G401 (cell line): ENCODE measurements around the gene CRTAP. TPM values are rescaled to one million over a fixed set of nuclear protein-coding genes. Genes with fewer than 3 reads are reported as not detected.
"Not testable (repeated sequence)": the region's sequence is repeated elsewhere in the genome, so short reads cannot be mapped to it uniquely, and the experiment has no call there.

ENCODE experiments used
- DNase-seq: peaks from one replicate; pipeline ENCODE4 v3.0.0-alpha.2; 2015; ENCODE audit warnings: low spot score
- in situ Hi-C: cut with HindIII; loops from 2 replicates; pipeline ENCODE4 v1.10.0; 2016; ENCODE audit warnings: low sequenced_read_pairs, mixed read lengths
- total RNA-seq: library from RNA; depleted of rRNA; stranded (reverse); fragments of >200 nt; shearing (Covaris generic); gene quantifications from 2 replicates; pipeline ENCODE4 v1.2.3, GENCODE V29; 2014

Gene CRTAP
- total RNA-seq, 1 experiment from 2014 or later = 280 TPM

DNA sequence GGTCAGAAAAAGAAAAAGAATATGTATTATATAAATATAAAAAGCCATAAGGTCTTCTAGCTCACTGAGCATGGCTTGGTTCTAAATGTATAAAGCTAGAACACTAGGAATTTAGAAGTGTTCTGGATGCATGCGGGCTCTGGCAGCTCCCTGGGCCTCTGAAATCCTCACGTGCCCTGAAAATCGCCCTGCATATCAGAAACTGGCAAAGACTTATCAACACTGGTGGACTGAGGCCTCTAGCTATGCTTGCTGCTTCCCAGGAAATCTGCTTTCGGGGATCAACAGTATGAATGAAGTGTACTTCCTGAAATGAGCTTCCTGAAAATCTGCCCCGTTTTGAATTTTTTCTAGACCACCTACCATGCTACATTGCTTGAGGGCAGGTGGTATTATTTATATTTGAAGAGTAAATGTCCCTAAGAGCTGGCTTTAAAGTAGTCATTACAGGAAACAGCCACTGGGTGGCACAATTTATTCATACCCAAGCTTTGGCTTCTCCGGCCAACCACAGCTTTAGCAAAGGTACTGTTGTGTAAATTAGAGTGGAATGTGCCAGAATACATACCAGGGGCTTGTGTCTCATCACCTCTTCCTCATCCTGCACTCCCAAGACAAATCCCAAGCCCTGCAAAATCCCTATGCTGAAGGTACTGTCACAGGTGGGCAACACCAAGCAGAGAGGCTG is 17.7 kb downstream of the CRTAP start:
- in situ Hi-C loops = no loop called here
- peak; percentile 85 for DNase-seq

DNA sequence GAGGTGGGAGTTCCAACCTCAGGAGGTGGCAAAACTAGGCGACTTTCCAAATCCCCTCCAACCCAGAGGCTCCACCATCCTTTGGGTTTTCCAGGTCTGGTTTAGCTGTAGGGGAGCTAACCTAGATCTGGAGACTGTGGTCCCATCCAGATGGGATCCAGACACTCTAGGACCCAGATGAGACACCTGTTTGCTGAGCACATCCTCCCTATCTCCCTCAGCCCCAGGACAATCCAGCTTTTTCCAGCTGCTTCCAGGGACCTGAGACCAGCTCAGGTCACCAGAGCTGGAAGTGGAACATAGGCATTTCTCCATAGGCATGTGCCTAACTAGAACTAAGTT is 18.2 kb downstream of the CRTAP start:
- in situ Hi-C loops = no loop called here
- no peak for DNase-seq

DNA sequence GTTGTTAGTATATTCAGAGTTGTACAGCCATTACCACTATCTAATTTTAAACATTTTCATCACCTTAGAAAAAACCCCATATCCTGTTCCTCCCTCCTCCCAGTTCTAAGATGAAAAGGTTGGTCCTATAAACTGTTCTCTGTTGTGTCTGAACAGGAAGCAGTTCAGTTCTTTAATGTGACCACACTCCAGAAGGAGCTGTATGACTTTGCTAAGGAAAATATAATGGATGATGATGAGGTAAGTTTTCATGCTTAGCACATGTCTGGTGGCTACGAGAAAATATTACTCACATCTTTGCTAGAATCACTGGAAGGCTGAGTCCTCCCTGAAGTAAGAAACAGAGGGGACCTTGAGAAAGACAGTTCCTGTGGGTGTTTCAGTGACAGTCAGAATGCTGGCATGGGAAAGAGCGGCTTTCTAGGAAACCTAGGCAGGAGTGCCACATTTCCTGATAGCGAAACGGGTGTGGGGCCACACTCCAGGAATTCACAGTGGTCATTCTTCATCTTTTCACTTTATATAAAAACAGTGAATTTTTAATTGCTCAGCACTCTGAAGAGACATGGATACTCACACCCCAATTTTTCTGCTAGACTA is 20.3 kb downstream of the CRTAP start:
- no peak for DNase-seq
- in situ Hi-C loops = no loop called here

DNA sequence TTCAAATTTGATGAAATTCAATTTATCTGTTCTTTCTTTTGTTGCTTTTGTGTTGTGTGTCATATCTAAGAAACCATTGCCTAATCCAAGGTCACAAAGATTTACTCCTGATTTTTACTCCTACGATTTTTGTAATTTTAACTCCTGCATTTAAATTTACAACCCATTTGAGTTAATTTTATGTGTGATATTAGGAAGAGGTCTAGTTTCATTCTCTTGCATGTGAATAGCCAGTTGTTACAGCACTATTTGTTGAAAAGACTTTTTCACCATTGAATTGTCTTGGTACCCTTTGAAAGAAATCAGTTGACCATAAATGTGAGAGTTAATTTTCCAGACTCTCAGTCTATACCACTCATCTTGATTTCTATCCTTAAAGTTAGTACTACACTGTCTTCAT is 23.9 kb downstream of the CRTAP start:
- DNase-seq = no peak
- in situ Hi-C loops = no loop called here

DNA sequence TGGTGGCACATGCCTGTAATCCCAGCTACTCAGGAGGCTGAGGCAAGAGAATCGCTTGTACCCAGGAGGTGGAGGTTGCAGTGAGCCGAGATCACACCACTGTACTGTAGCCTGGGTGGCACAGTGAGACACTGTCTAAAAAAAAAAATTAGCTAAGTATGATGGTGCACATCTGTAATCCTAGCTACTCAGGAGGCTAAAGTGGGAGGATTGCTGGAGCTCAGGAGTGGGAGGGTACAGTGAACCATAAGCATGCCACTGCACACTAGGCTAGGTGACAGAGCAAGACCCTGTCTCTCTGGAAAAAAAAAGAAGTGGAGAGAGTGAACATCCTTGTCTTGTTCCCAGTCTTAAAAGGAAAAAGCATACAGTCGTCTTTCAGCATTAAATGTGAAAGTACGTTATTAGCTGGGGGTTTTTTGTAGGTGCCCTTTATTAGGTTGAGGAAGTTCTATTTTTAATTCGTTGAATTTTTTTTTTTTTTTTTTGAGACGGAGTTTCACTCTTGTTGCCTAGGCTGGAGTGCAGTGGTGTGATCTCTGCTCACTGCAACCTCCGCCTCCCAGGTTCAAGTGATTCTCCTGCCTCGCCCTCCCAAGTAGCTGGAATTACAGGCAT is 25.3 kb downstream of the CRTAP start:
- DNase-seq, in situ Hi-C loops: not testable (repeated sequence)

DNA sequence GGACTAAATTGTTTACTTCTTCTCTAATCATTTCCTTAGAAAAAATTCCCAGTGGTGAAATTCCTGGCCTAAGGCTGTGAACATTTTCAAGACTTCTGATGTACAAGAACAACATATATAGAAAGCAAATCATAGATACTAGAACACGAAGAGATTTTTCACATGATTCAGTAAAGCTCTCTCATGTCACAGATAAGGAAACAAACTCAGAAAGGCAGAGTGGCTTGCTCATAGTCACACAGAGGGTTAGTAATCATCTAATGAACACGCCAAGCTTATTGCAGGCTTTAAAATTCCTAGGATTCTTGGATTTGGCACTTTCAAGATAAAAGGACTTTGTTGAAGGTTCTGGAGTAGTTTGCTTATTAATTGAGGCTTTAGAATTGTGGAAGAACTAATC is 26.2 kb downstream of the CRTAP start:
- no peak for DNase-seq
- in situ Hi-C loops = no loop called here

DNA sequence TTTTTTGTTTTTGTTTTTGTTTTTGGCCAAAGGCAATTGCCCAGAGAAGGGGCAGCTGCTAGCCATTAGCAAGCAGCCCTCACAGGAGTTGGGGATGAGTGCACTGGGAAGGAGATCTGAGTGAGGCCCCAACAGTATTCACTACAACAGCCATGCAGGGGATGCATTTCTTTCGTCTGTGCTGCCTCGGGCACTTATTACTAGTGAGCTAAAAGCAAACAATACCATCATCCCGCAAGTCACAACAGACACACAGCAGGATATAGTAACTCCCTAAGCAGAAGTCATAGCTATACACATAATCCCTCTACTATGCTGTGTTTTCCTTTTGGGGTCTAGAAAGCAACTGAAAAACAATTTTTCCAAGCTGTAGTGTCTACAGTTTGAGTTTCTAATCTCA is 27.2 kb downstream of the CRTAP start:
- no peak for DNase-seq
- in situ Hi-C loops = no loop called here

DNA sequence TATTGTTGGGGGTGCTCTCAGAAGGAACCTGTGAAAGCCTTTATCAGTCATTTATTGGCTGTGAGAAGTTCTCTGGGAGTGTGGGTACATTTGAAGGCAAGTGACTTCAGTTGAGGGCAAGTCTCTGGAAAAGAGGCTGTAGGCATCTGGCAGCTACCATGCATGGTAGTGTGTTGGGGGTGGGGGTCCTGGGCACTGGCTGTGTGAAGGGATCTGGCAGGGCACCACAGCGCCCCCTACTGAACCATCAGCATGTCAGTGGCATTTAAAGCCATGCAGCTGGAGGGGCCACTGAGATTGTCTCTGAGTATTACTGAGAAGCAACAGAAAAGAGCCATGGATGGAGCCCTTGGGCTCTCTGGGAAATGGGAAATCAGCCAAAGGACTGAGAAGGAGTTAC is 30.6 kb downstream of the CRTAP start:
- no peak for DNase-seq
- in situ Hi-C loops = no loop called here

DNA sequence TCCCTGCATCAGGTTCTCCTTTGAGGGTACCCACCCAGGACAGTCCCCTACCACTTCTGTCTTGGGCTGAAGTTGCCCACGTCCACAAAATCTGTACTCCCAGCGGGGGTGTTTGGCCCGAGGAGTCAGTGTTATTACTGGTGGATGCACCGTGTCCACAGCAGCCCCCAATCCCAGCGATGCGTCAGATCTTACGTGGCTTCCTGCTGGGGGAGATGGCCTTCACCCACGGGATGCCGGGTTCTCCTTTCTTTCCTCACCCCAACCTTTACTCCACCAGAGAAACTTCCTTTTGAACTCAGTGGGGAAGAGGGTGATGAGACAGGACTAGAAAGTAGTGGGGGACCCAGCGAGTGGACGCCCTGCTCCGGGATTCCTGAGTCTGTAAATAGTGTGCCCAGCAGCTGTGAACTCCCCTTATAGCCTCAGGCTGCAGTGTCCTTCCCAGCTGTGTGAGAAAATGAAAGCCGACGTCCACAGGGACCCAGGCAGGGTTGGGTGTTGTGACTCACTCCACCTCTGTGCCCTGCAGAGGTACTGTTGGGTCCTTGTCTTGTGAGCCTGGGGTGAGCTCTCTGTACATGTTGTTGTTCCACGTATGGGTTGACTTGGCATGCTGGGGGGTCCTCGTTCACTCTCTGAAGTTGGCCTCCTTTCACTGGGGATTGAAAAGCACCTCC is 31.5 kb downstream of the CRTAP start:
- in situ Hi-C loops = no loop called here
- no peak for DNase-seq

DNA sequence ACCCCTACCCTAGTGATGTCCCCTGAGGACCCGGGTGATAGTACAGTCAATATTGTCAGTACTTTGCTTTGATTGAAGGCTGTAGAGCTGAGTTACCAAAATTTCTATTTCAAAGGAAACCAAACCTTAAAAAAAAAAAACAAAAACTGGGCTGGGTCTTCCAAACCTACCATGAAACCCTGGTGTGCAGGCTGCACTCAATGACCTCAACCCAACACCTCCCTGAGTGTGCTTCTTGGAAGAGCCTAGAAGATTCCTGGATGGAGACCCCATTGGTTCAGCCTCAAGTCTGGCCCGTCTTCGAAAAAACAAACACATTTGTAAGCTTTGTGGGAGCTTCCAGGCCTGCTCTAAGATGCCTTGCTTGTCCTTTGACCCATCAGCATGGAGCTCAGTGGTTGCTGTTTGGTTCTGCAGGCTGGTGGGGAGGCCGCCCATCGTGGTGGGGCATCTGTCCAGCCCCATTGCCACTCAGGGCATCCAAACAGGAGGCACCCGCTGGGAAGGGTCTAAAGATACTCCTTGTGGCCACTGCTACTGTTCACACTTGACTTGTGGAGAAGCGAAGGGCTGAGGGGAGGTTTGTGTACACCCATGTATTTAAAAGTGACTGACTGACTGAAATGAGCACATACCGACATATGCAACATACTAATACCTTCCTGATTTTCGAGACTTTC is 32.2 kb downstream of the CRTAP start:
- no peak for DNase-seq
- in situ Hi-C loops = no loop called here

DNA sequence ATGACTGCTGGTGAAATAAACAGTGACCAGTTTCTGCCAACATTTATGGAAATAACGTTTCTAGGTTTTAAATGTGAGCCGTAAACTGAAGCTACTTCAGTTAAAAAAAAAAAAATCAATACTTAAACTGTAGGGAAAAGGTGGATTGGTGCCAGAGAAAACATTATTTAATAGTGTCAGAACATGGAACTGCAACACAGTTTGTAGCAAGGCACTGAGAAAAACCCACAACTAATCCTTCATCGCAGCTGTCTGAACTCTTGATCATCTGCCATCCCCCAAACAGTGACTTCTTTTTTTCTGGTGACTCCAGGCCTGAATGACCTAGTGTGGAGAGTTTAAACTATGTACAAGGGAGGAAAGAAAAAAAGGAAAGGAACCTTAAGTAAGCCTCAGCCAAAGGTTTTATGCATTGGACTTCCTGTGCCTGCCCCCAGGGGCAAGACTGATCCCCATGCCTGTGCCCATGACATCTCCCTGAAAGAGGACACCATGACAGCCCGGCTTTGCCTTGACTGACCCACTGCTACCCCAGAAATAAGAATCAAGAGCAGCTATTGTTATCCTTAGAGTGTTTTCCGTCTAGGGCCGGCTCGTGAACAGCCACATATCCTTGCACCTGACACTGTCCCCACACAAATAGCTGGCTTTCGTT is 33.1 kb downstream of the CRTAP start:
- in situ Hi-C loops = no loop called here
- DNase-seq = peak; percentile 8

DNA sequence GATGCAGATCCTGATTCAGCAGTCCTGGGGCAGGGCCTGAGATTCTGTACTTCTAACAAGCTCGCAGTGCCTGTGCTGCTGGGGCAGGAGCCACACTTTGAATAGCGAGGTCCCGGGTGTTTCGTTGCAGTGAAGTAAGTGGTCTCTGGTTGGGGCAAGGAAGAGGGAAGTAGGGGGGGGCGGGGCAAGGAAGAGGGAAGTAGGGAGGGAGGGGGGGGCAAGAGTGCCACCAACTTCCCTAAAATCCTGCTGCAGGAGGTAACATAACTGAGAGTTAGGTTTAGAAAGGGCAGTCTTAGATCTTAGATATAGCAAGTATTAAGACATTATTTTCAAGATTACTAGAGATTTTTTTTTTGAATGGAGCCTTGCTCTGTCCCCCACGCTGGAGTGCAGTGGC is 35.5 kb downstream of the CRTAP start:
- in situ Hi-C loops = no loop called here
- DNase-seq = no peak

DNA sequence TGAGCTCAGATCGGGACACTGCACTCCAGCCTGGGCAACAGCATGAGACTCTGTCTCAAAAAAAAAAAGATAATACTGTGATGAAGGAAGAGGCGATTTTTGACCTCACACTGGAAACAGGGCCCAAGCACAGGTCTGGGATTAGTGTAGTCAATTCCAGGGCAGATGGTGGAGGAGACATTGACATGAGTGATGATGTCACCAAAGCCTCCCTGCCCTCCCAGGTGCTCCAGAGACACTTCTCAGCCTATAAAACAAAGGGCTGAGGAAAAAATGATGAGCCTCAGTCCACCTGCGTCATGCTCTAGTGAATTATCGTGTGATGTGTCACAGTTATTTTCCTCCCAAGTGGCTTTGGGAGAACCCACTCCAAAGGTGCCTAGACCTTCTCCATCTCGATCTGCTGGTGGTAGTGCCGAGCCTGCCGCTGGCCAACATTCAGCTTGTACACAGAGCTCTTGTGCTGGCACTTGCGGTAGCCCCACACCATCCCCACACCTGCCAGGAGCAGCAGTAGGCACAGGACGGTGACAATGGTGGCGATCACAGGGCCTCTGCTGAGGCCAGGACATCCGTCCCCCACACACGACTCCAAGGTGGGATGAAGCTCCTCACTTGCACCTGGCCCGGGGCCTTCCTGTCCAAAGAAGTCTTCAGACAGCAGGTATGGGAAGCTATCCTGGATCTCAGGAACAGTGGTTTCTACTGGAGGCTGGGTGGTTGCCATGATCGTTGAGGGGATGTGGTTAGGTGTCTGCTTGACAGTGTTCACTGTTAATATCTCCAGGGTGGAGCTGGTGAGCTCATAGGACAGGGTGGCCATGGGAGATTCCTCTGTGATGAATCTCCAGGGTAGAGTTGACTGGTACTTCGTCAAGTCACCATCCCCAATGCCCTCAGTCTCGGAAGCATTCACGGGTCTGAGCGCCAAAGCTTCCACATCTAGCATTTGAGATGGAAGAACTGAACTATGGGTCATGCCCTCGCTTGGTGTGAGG is 38.8 kb downstream of the CRTAP start:
- in situ Hi-C loops = no loop called here
- DNase-seq = no peak

DNA sequence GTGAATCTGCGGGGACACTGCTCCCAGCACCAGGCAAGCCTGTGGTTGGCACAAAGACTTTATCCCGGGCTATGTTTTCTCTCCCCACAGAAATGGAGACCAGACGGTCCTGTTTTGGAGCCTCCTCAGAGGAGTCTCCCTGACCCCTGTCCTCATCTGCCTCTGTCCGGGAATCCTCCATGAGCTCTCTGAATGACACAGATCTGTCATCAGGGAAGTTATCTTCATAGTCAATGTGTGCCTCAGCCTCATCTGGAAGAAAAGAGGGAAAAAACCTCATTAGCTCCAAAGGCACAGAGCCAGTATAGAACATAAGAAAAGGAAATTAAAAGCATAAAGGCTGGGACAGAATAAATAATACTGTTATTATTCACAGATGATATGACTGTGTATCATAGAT is 40.0 kb downstream of the CRTAP start:
- no peak for DNase-seq

DNA sequence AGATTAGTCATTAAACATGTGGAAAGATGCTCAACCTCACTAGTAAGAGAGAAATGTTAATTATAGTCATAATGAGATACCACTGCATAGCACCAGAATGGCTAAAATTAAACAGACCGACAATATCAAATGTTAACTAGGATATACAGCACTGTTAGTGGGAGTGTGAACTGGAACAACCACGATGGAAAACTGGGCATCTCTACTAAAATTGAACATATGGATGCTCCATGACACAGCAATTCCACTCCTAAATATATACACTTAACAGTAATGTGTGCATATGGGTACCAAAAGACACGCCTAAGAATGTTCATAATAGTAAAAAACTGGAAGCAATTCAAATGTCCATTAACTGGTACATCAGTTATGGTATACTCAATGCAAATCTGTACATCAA is 41.5 kb downstream of the CRTAP start:
- no peak for DNase-seq
- in situ Hi-C loops = no loop called here

More for the DNA sequence above, 40.0 kb downstream of the CRTAP start:
- in situ Hi-C loops = no loop called here

DNA sequence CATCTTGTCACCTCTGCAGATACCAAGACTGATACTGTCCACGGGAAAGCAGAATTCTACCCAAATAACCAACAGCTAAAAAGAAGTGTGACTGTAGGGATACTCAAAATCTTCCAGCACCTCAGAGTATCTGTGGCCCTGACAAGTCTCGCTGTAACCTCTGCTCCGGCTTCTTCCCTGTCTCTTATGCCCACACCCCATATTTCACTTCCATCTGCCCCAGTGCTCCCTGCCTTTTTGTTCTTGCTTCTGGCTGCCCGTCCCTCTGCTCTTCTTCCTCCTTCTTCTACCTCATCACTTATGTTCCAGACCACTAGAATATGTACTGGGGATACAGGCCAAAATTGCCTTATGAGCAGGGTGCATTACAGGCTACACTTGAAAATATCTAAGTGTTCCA is 45.4 kb downstream of the CRTAP start:
- in situ Hi-C loops = no loop called here
- no peak for DNase-seq

DNA sequence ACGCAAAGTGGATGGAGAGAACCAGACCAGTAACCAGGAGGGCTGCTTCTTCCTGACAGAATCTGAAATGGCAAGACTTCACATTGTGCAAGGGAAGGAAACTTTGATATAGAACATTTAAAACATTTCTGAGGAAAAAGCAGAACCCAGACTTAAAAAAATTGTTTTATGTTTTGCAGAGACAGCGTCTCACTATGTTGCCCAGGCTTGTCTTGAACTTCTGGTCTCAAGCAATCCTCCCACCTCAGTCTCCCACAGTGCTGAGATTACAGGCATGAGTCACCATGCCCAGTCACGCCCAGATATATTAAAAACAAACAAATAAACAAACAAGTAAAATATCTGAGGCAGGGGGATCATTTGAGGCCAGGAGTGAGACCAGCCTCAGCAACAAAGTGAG is 46.2 kb downstream of the CRTAP start:
- in situ Hi-C loops = no loop called here
- DNase-seq = no peak

DNA sequence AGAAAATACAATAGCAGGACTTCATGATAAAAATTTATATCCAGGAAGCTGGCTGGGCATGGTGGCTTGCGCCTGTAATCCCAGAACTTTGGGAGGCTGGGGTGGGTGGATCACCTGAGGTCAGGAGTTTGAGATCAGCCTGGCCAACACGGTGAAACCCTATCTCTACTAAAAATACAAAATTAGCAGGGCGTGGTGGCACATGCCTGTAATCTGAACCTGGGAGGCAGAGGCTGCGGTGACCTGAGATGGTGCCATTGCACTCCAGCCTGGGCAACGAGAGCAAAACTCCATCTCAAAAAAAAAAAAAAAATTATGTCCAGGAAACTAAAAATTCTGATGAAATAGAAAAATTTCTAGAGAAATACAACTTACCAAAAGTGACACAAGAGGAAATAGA is 48.8 kb downstream of the CRTAP start:
- DNase-seq, in situ Hi-C loops: not testable (repeated sequence)
